ENCODE data around the gene LGI1. TPM values are rescaled to one million over a fixed set of nuclear protein-coding genes. Genes with fewer than 3 reads are reported as not detected.

LGI1 gene
- total RNA-seq, 6 experiments from 2014 or later: not detected

DNA sequence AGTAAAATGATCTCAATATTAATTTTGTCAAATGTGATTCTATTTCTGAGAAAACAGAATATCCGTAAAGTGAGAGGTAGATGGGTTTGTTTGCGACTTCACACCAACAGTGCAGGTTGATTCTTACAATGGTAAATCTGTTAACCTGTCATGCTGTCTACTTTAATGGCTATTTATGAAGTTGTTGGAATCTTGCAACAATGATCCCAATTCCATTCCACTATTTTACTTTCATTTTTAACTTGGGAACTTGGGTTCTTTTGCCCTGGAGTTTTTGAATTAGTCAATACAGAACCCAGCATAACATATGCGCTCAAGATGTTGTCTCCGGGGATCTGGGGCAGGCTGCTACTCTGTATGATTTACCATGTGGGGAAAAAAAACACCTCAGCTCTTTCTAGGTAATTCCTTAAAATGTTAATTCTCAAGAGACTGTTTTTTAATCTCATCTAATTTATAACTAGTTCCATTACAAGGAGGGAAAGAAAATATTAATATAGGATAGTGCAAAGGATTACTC, 1.2 kb downstream of the LGI1 start:
- DNase-seq: no peak
- Mint-ChIP-seq H3K4me3 (no peak overlapping the region), H3K9me3 (no peaks in the 10 kb centered on the region), H3K27ac (no peak overlapping the region), H3K4me1 (ENCODE audit: low read depth) (peaks cover under 1% of the 10 kb centered on the region; the same call in 1 of the 2 replicates), H3K27me3 (ENCODE audit: insufficient read depth) (peaks cover 20% of the 10 kb centered on the region), H3K36me3 (ENCODE audit: low read depth) (no peaks in the 10 kb centered on the region)
- TF ChIP-seq, protein P1, sequence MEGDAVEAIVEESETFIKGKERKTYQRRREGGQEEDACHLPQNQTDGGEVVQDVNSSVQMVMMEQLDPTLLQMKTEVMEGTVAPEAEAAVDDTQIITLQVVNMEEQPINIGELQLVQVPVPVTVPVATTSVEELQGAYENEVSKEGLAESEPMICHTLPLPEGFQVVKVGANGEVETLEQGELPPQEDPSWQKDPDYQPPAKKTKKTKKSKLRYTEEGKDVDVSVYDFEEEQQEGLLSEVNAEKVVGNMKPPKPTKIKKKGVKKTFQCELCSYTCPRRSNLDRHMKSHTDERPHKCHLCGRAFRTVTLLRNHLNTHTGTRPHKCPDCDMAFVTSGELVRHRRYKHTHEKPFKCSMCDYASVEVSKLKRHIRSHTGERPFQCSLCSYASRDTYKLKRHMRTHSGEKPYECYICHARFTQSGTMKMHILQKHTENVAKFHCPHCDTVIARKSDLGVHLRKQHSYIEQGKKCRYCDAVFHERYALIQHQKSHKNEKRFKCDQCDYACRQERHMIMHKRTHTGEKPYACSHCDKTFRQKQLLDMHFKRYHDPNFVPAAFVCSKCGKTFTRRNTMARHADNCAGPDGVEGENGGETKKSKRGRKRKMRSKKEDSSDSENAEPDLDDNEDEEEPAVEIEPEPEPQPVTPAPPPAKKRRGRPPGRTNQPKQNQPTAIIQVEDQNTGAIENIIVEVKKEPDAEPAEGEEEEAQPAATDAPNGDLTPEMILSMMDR (IDR thresholded peaks at IDR 0.05): no peak

DNA sequence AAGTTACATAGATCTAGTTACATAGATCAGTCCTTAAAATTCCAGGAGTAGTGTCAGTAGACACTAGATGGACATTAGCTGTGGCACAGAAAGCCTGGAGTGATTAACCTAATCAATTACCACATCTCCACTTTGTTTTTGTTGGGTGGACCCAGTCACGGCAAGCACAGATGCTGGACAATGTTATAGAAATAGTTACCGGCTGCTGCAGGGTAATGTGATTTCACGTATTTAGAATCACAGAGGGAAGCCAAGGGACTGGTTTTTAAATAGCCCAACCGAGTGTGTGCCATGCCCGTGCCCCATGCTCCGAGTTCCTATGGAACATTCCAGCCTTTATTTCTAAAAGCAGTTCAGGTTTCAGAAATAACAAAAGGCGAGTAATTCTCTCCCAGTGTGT, 2.8 kb downstream of the LGI1 start:
- Mint-ChIP-seq H3K27me3 (ENCODE audit: insufficient read depth) (peaks cover 20% of the 10 kb centered on the region), H3K4me3 (no peak overlapping the region), H3K36me3 (ENCODE audit: low read depth) (no peaks in the 10 kb centered on the region), H3K27ac (no peak overlapping the region), H3K4me1 (ENCODE audit: low read depth) (no peaks in the 10 kb centered on the region; the same call in 1 of the 2 replicates), H3K9me3 (no peaks in the 10 kb centered on the region)
- TF ChIP-seq, protein P1 (IDR thresholded peaks at IDR 0.05): no peak
- DNase-seq: no peak

DNA sequence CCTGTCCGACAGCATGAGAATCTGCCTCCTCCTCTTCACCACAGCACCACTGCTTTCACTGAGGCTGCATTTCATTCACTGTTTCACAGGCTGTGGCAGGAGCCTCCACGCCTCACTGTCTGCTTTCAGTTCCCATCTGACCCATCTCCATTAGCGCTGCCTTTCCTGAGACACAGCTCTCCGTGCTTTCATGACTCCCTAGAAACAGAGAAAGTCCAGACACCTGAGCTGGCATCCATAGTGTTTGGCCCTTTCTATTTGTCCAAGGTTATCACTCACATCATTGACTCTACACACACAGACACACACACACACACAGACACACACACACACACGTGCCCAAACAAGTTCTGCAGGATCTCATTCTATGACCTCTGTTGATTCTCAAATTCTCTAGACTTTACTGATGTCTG, 5.2 kb downstream of the LGI1 start:
- peaks cover 16% of the 10 kb centered on the region for H3K27me3 Mint-ChIP-seq (ENCODE audit: insufficient read depth)
- H3K27ac Mint-ChIP-seq: no peak overlapping the region
- no peaks in the 10 kb centered on the region; the same call in 1 of the 2 replicates for H3K4me1 Mint-ChIP-seq (ENCODE audit: low read depth)
- H3K9me3 Mint-ChIP-seq: no peaks in the 10 kb centered on the region
- H3K36me3 Mint-ChIP-seq (ENCODE audit: low read depth): no peaks in the 10 kb centered on the region
- TF ChIP-seq, protein P1 (IDR thresholded peaks at IDR 0.05): no peak
- no peak for DNase-seq
- H3K4me3 Mint-ChIP-seq: no peak overlapping the region

DNA sequence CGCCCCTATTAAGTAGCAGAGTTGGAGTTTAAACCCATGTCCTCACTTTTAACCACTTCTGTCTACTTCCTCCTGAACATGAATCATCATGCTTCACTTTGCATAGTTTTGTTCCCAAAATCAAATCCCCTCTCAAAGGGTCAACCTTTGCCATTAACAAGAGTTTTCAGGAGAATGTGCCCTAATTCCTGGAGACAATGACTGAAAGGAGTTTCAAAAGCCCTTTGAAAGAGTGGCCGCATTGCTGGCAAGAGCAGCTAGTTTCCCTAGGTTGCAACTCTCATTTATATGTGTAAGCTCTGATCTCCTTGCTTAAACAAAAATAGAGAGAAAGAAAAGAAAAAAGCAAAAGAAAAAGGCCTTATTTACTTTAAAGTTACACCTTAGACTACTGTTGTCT, 9.2 kb downstream of the LGI1 start:
- TF ChIP-seq, protein P1 (IDR thresholded peaks at IDR 0.05): no peak
- H3K4me3 Mint-ChIP-seq: no peak overlapping the region
- H3K36me3 Mint-ChIP-seq (ENCODE audit: low read depth): no peaks in the 10 kb centered on the region
- H3K4me1 Mint-ChIP-seq (ENCODE audit: low read depth): no peaks in the 10 kb centered on the region; the same call in 1 of the 2 replicates
- peaks cover 30% of the 10 kb centered on the region for H3K27me3 Mint-ChIP-seq (ENCODE audit: insufficient read depth)
- no peak overlapping the region for H3K27ac Mint-ChIP-seq
- DNase-seq: no peak
- H3K9me3 Mint-ChIP-seq: no peaks in the 10 kb centered on the region

DNA sequence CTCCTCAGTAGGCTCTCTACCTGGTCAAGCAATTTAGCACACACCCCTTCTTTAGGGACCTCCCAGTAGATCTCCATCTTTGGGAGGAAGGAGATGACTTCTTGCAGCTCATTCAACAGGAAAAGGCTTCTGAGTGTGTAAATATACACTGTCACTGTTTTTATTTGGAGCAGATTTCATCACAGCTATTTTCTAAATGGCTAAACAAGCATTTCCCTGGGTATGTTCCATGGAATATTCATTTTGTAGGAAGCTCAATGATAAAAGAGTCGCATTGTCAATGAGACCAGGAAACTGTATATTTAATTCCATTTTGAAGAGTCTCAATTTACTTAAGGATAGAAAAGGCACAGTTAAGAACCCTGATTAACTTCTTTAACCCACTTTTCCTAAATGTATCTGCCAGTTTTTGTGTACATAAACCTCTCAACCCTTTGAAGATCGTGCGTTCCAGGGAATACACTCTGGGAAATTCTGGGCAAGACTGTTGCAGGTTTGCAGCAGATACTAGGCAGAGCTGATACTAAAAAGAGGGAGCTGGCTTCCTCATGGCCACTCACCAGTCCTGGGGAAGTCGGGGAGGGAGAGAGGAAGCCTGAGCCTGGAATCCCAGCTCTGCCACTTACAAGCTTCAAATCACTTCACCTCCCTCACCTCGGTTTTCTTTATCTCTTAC, 10.1 kb downstream of the LGI1 start:
- H3K9me3 Mint-ChIP-seq: no peaks in the 10 kb centered on the region
- peaks cover 28% of the 10 kb centered on the region for H3K27me3 Mint-ChIP-seq (ENCODE audit: insufficient read depth)
- no peak overlapping the region for H3K4me3 Mint-ChIP-seq
- H3K27ac Mint-ChIP-seq: no peak overlapping the region
- TF ChIP-seq, protein P1 (IDR thresholded peaks at IDR 0.05): no peak
- H3K4me1 Mint-ChIP-seq (ENCODE audit: low read depth): no peaks in the 10 kb centered on the region; the same call in 1 of the 2 replicates
- no peak for DNase-seq
- no peaks in the 10 kb centered on the region for H3K36me3 Mint-ChIP-seq (ENCODE audit: low read depth)

Measured in HFFc6 (cell line).